Bronchial epithelial cell (primary cell): Measurements from ENCODE around the gene UBE2L6. TPM values are rescaled to one million over a fixed set of nuclear protein-coding genes. Genes with fewer than 3 reads are reported as not detected.

Experiments
- DNase-seq: peaks from one replicate; pipeline ENCODE4 v3.0.0-alpha.2; 2010; ENCODE audit warnings: low read depth
- FAIRE-seq: peaks from 2 replicates; lab custom pipeline; 2011; peaks lifted over from hg19 to GRCh38; lab: Jason Lieb, UNC
- H3K27me3 ChIP-seq: 2 replicates; pipeline ENCODE4 v1.5.1; 2011; ENCODE audit warnings: low read length; ENCODE audit not compliant: control insufficient read depth, insufficient read depth
- H3K36me3 ChIP-seq: 2 replicates; pipeline ENCODE4 v1.5.1; 2011; ENCODE audit warnings: low read length; ENCODE audit not compliant: control insufficient read depth, insufficient read depth
- H3K4me3 ChIP-seq: 2 replicates; pipeline ENCODE4 v1.5.1; 2011; ENCODE audit warnings: mild to moderate bottlenecking, low read depth, low read length, control low read depth
- total RNA-seq: library from RNA; depleted of rRNA; stranded (reverse); fragments of >200 nt; gene quantifications from 2 replicates; pipeline ENCODE4 v1.2.1, GENCODE V29; 2014
- TF ChIP-seq, protein P1 (sequence below): IDR thresholded peaks from 2 replicates; pipeline ENCODE4 v1.5.1; 2011; ENCODE audit warnings: mild to moderate bottlenecking, moderate library complexity, low read length, control low read depth, inconsistent platforms; ENCODE audit not compliant: insufficient read depth, severe bottlenecking

UBE2L6 gene
- total RNA-seq, 1 donor from 2014 or later = 7.4 TPM

DNA sequence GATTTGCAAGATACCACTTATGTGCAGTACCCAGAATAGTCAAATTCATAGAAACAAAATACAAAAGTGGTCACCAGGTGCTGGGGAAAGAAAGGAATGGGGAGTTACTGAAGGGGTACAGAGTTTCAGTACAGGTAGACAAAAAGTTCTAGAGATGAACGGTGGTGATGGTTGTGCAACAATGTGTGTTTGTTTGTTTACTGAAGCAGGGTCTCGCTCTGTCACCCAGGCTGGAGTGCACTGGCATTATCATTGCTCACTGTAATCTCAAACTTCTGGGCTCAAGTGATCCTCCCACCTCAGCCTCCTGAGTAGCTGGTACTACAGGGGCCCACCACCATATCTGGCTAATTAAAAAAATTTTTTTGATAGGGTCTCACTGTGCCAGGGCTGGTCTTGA, 12.1 kb downstream of the UBE2L6 start:
- no peaks in the 10 kb centered on the region for H3K27me3 ChIP-seq
- no peak overlapping the region for H3K4me3 ChIP-seq
- no peak for FAIRE-seq
- DNase-seq = no peak
- TF ChIP-seq, protein P1, sequence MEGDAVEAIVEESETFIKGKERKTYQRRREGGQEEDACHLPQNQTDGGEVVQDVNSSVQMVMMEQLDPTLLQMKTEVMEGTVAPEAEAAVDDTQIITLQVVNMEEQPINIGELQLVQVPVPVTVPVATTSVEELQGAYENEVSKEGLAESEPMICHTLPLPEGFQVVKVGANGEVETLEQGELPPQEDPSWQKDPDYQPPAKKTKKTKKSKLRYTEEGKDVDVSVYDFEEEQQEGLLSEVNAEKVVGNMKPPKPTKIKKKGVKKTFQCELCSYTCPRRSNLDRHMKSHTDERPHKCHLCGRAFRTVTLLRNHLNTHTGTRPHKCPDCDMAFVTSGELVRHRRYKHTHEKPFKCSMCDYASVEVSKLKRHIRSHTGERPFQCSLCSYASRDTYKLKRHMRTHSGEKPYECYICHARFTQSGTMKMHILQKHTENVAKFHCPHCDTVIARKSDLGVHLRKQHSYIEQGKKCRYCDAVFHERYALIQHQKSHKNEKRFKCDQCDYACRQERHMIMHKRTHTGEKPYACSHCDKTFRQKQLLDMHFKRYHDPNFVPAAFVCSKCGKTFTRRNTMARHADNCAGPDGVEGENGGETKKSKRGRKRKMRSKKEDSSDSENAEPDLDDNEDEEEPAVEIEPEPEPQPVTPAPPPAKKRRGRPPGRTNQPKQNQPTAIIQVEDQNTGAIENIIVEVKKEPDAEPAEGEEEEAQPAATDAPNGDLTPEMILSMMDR = no peak
- H3K36me3 ChIP-seq = no peaks in the 10 kb centered on the region

DNA sequence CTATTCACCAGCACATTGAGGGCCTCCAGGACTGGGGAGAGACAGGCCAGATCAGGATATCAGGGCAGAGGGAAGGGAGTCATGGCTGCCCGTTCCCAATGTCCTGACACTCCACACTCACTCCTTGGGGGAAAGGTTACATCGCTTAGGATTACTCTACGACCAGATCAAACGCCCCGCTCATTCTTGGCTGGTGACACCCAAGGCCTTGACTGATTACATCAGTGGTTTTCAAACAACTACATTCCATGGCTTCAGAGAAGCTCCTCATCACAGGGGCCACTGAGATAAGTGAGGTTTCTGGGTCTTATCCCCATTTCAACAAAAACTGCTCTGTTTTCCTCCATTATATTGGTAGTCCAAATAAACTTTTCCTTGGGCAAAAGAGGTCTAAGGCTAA, 15.0 kb downstream of the UBE2L6 start:
- no peak for FAIRE-seq
- Histone ChIP-seq H3K4me3 (no peak overlapping the region), H3K27me3 (no peaks in the 10 kb centered on the region), H3K36me3 (no peaks in the 10 kb centered on the region)
- DNase-seq = no peak
- TF ChIP-seq, protein P1 = no peak

GRCh38 chr11:57551941-57552340, 15.5 kb downstream of the UBE2L6 start:
- no peaks in the 10 kb centered on the region for H3K36me3 ChIP-seq
- no peak overlapping the region for H3K4me3 ChIP-seq
- H3K27me3 ChIP-seq = no peaks in the 10 kb centered on the region
- TF ChIP-seq, protein P1 = no peak
- DNase-seq = no peak
- no peak for FAIRE-seq

DNA sequence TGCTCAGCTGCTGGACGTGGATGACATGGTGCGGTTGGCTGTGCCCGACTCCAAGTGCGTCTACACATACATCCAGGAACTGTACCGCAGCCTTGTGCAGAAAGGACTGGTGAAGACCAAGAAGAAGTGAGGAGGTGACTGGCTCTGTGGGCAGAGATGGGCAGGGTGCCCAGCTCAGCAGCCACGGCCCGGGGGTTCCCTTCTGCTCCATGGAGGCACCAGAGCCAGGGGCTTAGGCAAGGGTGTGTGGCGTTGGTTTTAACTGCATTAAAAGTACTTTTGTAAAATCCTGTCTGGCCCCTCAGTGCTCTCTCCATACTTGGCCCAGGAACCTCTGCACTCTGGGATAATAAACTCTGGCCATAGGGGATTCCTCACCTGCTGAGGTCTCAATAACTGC, 17.5 kb downstream of the UBE2L6 start:
- FAIRE-seq (no peak), DNase-seq (no peak)
- TF ChIP-seq, protein P1 = no peak
- Histone ChIP-seq H3K36me3 (no peaks in the 10 kb centered on the region), H3K27me3 (no peaks in the 10 kb centered on the region), H3K4me3 (no peak overlapping the region)

- H3K36me3 ChIP-seq = no peaks in the 10 kb centered on the region
- H3K4me3 ChIP-seq = no peak overlapping the region
- TF ChIP-seq, protein P1 = no peak
- FAIRE-seq (peak; percentile 52), DNase-seq (no peak)
- no peaks in the 10 kb centered on the region for H3K27me3 ChIP-seq
Observed at GRCh38 chr11:57547854-57548377, 19.6 kb downstream of the UBE2L6 start.

GRCh38 chr11:57546869-57547475, 20.5 kb downstream of the UBE2L6 start:
- no peak overlapping the region for H3K4me3 ChIP-seq
- TF ChIP-seq, protein P1 = peak; percentile 9
- FAIRE-seq = no peak
- H3K36me3 ChIP-seq = no peaks in the 10 kb centered on the region
- H3K27me3 ChIP-seq = no peaks in the 10 kb centered on the region
- peak; percentile 50 for DNase-seq
